ENCODE data around the gene PRR3.
"Not testable (repeated sequence)": the region's sequence is repeated elsewhere in the genome, so short reads cannot be mapped to it uniquely, and the experiment has no call there.

The PRR3 gene, protein sequence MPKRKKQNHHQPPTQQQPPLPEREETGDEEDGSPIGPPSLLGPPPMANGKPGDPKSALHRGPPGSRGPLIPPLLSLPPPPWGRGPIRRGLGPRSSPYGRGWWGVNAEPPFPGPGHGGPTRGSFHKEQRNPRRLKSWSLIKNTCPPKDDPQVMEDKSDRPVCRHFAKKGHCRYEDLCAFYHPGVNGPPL

DNA sequence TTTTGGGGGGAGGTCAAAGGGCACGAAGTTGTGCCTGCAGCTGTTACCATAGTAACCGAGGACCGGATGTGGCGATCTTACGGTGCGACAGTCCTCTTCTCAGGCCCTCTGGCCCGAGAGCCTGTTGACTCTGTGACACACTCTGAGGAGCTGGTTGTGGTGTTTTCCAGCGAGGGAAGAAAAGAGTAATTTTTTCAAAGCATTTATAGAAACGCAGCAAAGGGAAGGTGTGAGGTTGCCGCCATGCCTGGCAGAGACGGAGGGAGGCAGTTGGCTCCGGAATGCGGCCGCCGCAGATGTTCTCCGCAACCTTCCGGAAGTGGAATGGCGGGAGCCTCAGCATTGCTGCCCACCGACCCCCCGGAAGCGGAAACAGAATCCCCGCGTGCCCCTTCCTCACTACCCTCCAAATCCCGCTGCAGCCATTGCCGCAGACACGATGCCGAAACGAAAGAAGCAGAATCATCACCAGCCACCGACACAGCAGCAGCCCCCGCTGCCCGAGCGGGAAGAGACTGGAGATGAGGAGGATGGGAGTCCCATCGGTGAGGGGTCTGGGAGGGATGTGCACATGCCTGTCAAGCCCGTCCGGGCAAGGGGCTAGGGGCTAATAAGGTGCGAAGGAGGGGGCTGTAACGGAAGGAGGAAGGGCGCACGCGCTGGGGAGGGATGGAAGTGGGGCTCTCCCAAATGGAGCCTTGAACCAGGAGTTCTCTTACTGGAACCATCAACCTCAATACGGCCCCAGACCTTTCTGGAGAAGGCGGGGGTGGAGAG, at the start of gene PRR3:
Gene PRR3 (plus strand): TSS at position 390 of the 777 bp plus-strand sequence. CDS start 50 bp downstream, at position 440.
- peak; percentile 63 to 82 for DNase-seq

DNA sequence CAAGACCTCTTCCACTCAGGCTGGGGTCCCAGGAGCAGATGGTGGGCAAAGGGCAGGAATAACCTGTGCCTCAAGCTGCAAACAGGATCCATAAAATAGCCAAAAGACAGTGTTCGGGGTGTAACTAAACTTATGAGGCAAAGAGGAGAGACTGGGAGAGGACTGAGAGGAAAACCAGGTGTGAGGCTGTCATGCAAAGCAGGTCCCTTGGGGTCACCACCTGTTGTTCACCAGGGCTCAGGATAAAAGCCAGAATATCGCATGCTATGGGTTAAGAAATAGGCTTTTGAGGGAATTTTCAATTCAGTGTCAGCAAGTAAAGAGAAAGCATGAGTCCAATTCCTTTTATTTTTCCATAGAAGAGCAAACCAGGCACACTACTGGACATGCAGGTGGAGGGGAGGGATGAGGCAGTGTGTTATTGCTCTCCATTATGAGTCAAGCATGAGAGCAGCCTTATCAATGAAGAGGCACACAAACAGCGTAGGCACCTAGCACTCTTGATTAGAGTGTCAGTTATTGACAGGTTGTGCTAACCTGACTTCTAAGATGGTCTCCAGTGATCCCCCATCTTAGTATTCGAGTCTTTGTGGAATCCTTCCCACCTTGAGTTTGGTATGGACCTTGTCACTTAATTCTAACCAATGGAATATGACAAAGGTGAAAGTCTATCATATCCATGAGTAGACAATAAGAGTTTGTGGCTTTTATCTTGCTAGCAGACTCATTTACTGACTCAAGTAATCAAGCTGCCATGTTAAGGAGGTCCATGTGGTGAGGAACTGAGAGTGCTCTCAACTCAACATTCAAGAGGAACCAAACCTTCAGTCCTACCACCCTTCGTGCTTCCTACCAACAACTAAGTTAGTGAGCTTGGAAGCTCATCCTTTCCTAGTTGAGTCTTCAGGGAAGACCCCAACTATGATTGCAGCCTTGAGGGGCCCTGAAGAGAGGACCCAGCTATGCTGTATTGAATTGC, 49.0 kb upstream of the PRR3 start:
- no peak for DNase-seq

DNA sequence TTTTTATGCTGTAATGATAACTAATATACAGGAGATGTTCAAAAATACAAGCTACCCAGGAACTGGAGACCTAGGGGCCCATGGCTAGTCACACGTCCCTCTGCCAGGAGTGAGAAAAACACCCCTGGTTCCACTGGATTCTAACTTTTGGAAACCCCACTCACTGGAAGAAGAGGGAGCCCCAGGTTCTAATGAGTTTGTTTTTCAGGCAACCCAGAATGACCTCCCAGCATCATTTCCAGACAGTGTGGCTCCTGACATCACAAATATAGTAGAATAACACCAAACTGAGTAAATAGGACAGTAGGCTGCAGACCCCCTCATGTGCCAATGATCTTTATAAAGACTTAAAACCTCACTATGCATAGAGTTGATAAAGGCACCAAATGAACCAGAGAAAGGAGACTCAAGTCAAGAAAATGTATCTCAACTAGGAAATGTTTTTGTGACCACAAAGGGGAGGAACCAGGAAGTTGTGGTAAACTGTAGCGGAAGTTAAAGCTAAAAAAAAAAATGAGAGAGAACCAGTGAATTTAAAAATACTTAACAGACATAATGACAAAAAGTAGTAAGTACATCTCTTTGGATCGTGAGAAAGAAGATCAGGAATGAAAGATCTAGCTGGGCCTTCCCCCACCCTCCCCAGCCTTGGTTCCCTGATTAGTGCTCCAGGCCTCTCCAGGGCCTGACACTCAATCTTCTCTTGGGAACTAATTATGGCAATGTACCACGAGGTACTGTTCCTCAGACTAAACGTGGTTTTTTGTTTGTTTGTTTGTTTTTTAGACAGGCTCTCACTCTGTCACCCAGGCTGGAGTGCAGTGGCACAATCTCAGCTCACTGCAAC, 48.0 kb upstream of the PRR3 start:
- no peak for DNase-seq

DNA sequence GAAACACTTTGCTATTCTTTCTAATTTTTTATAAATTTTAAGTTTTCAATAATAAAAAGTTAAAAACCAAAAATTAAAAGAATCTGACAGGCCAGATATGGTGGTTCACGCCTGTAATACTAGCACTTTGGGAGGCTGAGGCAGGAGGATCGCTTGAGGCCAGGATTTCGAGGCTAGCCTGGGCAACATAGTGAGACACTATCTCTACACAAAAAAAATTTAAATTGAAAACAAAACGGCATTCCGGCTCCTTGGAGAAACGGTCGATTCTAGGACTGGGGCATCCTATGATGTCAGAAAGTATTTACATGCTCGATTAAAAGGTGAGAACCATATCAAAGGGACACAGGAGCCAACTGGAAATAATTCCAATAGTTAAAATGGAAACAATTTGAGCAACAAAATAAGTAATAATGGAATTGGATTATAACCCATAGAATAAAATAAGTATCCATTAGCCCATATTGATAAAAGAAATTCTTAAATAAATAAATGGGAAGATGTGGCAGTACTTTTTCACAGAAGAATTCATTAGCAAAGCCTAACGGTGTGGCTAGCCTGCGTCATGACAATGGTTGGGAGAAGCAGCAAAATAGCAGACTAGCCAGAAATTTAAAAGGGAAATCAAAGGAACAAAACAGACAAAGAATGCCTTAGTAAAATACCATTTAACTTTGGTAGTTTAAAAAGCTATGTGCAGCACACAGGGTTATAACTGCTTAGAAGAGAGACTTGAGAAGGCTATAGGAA, 46.5 kb upstream of the PRR3 start:
- no peak for DNase-seq

DNA sequence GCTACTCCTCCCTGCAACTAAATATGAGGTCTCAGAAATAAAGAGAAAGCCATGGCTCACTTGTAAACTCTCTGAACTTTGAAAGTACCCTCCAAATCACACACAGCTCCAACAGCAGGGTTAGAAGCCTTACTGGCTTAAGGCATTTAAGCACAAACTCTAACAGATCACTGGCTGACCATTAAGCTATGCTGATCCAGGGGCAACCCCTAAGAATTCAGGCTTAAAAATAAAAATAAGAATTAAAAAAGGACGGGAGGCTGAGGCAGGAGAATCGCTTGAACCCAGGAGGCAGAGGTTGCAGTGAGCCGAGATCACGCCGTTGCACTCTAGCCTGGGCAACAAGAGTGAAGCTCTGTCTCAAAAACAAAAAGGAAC, 45.9 kb upstream of the PRR3 start:
- DNase-seq: no peak

DNA sequence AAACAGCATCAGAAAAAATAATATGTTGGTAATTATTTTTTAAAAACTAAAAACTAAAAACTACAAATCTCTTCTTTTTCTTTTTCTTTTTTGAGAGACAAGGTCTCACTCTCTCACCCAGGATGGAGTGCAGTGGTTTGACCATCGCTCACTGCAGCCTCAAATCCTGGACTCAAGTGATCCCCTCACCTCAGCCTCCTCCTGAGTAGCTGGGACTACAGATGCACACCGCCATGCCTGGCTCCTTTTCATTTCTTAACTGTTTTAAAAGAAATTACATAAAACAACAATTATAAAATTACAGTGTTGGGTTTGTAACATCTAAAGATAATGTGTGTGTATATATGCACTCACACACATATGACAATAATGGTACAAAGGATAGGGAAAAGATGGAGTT, 43.6 kb upstream of the PRR3 start:
- no peak for DNase-seq

DNA sequence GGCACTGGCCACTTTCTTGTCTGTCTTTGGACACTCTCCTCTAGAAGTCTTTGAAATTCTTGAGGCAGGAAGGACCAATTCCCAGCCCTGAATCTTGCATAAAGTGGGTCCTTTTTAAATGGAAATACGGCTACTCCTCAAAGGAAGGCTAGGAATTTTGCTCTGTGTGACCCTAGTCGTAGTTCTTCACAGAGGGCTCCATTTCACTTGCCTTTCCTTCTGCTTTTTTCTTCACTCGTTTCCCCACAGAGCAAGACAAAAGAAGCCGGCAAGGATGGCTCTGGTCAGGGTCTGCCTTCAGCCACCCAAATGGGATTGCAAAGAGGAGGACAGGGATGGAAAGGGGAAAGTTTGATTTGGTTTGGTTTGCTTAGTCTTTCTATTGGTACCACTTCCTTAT, 42.0 kb upstream of the PRR3 start:
- DNase-seq: no peak

DNA sequence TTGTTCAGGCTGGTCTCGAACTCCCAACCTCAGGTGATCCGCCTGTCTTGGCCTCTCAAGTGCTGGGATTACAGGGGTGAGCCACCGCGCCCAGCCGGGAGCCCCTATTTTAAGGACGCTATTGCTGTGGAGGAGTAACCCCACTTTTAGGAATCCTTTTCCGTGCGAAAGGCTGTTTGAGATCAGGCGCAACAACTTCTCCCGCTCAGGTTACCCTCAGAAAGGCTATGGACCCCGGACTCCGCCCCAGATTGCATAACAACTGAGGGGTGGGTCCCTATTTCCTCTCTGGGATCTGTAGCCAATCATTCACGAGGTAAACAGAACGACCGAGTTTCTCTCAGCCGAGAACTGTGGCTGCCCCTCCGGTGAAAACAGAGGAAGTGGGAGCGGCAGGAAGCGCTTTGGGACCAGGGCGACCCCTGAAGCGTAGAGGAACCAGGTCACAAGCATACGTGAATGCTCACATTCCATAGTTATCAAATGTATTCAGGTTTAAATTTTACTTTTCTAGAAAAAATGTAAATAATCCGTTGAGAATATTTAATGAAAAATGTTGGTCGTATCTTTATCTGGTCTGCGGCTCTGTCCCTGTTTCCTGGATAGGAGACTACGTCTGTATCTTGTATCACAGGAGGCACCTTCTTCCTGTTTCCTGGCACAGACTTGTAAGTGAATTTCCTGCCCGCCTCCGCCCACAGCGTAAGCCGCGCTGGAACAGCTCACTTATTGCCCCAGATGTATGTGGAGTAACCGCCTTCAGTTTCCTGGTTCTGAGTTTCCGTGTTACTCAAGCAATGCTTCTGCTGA, 40.9 kb upstream of the PRR3 start:
- peak; percentile 91 to 92 for DNase-seq

DNA sequence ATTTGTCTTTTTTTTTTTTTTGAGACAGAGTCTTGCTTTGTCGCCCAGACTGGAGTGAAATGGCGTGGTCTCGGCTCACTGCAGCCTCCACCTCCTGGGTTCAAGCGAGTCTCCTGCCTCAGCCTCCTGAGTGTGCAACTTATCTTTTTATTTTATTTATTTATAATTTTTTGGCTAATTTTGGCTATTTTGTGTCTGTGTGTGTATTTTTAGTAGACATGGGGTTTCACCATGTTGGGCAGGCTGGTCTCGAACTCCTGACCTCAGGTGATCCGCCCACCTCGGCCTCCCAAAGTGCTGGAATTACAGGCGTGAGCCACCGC, 40.4 kb upstream of the PRR3 start:
- not testable (repeated sequence) for DNase-seq

DNA sequence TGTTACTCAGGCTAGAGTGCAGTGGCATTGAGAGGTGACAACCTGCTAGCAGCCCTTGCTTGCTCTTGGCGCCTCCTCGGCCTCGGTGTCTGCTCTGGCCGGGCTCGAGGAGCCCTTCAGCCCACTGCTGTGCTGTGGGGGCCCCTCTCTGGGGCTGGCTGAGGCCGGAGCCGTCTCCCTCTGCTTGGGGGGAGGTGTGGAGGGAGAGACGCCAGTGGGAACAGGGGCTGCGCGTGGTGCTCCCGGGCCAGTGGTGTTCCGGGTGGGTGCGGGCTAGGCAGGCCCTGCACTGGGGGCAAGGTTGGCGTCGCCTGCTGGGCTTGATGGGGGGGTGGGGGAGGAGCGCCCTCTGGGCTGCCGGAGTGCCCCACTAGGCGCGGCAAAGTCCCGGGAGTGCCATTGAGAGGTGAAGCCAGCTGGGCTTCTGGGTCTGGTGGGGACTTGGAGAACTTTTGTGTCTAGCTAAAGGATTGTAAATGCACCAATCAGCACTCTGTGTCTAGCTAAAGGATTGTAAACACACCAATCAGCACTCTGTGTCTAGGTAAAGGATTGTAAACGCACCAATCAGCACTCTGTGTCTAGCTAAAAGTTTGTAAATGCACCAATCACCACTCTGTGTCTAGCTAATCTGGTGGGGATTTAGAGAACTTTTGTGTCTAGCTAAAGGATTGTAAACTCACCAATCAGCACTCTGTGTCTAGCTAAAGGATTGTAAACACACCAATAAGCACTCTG, 39.2 kb upstream of the PRR3 start:
- DNase-seq: not testable (repeated sequence)

DNA sequence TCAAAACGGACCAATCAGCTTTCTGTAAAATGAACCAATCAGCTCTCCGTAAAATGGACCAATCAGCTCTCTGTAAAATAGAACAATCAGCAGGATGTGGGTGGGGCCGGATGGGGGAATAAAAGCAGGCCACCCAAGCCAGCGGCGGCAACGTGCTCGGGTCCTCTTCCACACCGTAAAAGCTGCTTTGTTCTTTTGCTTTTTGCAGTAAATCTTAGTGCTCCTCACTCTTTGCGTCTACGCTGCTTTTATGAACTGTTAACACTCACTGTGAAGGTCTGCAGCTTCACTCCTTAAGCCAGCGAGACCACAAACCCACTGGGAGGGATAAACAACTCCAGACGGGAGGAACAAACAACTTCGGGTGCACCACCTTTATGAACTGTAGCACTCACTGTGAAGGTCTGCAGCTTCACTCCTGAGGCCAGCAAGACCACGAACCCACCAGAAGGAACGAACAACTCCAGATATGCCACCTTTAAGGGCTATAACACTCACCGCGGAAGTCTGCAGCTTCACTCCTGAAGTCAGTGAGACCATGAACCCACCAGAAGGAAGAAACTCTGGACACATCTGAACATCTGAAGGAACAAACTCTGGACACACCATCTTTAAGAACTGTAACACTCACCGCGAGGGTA, 38.5 kb upstream of the PRR3 start:
- not testable (repeated sequence) for DNase-seq

DNA sequence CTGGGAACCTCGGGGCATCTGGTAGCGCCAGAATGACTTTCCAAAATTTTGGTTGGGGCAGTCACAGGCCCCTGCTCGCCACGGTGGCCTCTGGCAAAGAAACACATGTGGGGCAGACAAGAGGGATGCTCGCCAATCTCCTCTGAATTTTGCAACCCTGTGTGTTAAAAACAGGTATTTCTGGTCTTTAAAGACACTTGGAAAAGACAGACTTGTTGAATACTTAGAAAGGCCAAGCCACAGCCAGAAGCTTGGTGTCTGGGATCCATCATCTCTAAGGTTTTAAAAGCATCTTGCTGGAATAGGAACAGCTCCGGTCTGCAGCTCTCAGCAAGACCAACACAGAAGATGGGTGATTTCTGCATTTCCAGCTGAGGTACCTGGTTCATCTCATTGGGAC, 36.6 kb upstream of the PRR3 start:
- no peak for DNase-seq

DNA sequence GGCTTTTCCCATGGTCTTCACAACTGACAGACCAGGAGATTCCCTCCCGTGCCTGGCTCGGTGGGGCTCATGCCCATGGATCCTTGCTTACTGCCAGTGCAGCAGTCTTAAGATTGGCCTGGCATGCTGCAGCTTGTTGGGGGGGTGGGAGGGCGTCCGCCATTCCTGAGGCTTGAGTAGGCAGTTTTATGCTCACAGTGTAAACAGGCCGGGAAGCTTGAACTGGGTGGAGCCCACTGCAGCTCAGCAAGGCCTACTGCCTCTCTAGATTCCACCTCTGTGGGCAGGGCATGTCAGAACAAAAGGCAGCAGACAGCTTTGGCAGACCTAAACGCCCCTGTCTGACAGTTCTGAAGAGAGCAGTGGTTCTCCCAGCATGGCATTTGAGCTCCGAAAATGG, 36.0 kb upstream of the PRR3 start:
- DNase-seq: not testable (repeated sequence)

DNA sequence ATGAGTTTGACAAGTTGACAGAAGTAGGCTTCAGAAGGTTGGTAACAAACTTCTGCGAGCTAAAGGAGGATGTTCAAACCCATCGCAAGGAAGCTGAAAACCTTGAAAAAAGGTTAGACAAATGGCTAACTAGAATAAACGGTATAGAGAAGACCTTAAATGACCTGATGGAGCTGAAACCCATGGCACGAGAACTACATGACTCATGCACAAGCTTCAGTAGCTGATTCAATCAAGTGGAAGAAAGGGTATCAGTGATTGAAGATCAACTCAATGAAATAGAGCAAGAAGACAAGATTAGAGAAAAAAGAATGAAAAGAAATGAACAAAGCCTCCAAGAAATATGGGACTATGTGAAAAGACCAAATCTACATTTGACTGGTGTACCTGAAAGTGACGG, 35.1 kb upstream of the PRR3 start:
- DNase-seq: not testable (repeated sequence)

DNA sequence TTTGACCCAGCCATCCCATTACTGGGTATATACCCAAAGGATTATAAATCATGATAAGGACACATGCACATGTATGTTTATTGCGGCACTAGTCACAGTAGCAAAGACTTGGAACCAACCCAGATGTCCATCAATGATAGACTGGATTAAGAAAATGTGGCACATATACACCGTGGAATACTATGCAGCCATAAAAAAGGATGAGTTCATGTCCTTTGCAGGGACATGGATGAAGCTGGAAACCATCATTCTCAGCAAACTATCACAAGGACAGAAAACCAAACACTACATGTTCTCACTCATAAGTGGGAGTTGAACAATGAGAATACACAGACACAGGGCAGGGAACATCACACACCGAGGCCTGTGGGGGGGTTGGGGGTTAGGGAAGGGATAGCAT, 30.7 kb upstream of the PRR3 start:
- DNase-seq: not testable (repeated sequence)

DNA sequence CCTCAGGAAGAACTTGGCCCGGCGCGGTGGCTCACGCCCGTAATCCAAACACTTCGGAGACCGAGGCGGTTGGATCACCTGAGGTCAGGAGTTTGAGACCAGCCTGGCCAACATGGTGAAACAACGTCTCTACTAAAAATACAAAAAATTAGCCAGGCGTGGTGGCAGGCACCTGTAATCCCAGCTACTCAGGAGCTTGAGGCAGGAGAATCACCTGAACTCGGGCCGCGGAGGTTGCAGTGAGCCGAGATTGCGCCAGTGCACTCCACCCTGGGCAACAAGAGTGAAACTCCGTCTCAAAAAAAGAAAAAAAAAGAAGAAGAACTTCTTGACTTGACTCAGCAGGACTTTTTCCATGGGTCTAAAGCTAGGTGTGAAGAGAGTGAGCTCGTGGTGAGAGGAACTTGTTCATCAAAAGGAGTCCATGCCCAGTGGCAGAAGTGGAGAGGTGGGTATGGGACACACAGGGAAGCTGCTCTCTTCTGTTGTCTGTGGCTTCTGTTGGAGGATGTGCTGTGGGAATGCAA, 27.7 kb upstream of the PRR3 start:
- DNase-seq: peak; percentile 46 to 49

DNA sequence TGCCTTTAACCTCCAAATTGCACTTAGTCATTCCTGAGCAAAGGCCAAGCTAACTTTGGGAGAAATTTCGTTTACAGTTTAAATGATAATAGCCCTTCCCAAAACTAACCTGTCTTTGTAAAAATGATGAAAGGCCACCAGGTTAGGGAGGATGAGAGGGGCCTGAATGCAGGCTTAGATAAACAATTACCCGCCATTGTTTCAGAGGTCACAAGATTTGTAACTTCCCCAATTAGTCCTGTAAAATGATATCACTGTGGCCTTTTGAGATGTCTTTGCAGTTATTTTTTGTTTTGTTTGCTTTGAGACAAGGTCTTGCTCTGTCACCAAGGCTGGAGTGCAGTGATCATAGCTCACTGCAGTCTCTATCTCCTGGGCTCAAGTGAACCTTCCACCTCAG, 27.1 kb upstream of the PRR3 start:
- no peak for DNase-seq

DNA sequence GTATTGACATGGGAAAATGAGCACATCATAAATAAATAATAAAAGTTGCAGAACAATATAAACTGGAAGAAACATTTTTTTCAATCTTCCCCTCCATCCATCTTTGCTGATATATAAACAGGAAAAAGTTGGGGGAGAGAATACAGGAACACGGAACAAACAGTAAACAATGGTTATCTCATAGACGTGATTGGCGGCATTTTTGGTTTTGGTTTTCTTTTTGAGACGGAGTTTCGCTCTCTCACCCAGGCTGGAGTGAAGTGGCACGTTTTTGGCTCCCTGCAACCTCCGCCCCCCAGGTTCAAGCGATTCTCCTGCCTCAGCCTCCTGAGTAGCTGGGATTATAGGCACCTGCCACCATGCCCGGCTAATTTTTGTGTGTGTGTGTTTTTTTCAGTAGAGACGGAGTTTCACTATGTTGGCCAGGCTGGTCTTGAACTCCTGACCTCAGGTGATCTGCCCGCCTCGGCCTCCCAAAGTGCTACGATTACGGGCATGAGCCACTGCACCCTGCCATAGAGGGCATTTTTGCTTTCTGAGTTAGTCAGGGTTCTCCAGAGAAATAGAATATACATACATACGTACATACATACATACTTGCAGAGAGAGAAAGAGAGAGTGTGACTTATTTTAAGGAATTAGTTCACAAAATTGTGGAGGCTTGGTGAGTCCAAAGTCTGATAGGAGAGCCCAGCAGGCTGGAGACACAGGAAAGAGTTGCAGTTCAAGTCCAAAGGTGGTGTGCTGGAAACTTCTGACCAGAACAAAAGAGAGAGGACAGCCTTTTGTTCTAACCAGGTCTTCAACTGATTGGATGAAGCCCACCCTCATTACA, 23.4 kb upstream of the PRR3 start:
- DNase-seq: no peak

DNA sequence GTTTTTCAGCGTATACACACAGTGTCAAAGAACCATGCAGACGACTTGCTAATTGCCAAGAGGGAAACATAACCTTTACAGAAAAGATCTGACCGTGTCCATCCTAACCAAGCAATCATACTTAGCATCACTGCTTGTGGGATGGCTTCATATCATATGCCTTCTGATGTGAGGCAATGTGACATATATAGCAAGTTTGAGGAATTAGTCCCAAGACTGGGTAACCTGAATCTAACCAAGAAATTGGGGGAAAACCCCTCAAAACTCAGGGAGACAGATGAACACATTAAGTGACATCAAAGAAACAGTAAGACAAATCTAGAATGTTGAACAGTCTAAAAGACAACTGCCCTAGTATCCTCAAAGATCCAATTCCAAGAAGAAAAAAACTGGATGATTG, 19.2 kb upstream of the PRR3 start:
- no peak for DNase-seq

Measured in activated CD4-positive, alpha-beta T cell treated with anti-CD3 and anti-CD28 coated beads for 4 hours (primary cell).